Pancreas (tissue), 10 donors: ENCODE results near the gene BACE1-AS. TPM values are rescaled to one million over a fixed set of nuclear protein-coding genes. Genes with fewer than 3 reads are reported as not detected.

Experiments used
- ATAC-seq, 4 donors: fragments of 200-7000 bp; cut with Tn5 transposase; one replicate each; pipeline versions ENCODE4 v1.8.0 to v1.9.1; 2020; ENCODE audit warnings: mild to moderate bottlenecking in 4 of 4, moderate library complexity in 4 of 4
- DNase-seq, 6 donors: peaks; one replicate each; pipeline ENCODE4 v3.0.0-alpha.2; 2020
- FAIRE-seq: peaks from 2 replicates; lab custom pipeline; 2012; peaks lifted over from hg19 to GRCh38; lab: Jason Lieb, UNC
- H3K27ac ChIP-seq, 4 donors: fragments of 200-600 bp; sonication (generic); 1 replicate in 3 of 4; 2 replicates in 1 of 4; pipeline versions ENCODE4 v1.5.0 to v1.8.0; 2020
- H3K27me3 ChIP-seq, 4 donors: fragments of 200-600 bp; one replicate each; pipeline ENCODE4 v1.8.0; 2021
- H3K36me3 ChIP-seq, 3 donors: fragments of 200-600 bp; sonication (generic) in 1 of 3; one replicate each; pipeline versions ENCODE4 v1.5.0 to v1.8.0; 2020 to 2021
- H3K4me1 ChIP-seq, 3 donors: fragments of 200-600 bp; one replicate each; pipeline ENCODE4 v1.8.0; 2021
- H3K4me3 ChIP-seq, 4 donors: fragments of 200-600 bp; sonication (generic) in 2 of 4; one replicate each; pipeline versions ENCODE4 v1.5.0 to v1.8.0; 2020 to 2021
- H3K9me3 ChIP-seq, 4 donors: fragments of 200-600 bp; one replicate each; pipeline ENCODE4 v1.8.0; 2021
- CTCF ChIP-seq, 4 donors: fragments of 200-600 bp; sonication (generic) in 3 of 4; IDR thresholded peaks; one replicate each; pipeline versions ENCODE4 v1.5.0 to v1.8.0; 2021; ENCODE audit warnings: antibody characterized with exemption in 4 of 4
- WGBS, 2 donors: extraction: QIAGEN DNeasy Blood & Tissue Kit; methylation state at CpG; one replicate each; pipeline ENCODE4 v1.1.7; 2013; 5-methylcytosine and 5-hydroxymethylcytosine counted together
- intact Hi-C, 3 donors: fragments of 100-400 bp; cut with DNase I; formaldehyde crosslinking; loops; one replicate each; pipeline versions ENCODE4 v1.11.1 to v1.14.2; 2022
- polyA plus RNA-seq, 2 donors: library from polyadenylated mRNA; stranded (reverse); fragments of 200-250 nt; gene quantifications; one replicate each; pipeline ENCODE4 v1.2.3, GENCODE V29; 2013
- total RNA-seq, 6 donors: library from RNA; stranded (reverse); fragmentation: NEBNext Ultra II Directional in 4 of 6; extraction: Animal tissue kit (Norgen Biotek cat#: 25700) in 4 of 6; gene quantifications; one replicate each; pipeline versions ENCODE4 v1.2.1 to v1.2.4, GENCODE V29; 2021 to 2023
- donor health status: healthy with polysubstance abuse.
- donor health status: DM: no; HTN: no; CAD: no; lungs with moderate emphysema.
- donor health status: DM: no; HTN: no; CAD: no.
- donor health status: control.
- donor health status: control.
- donor health status: Bipolar disorder and iron deficiency.
- donor health status: DM: yes; HTN: yes; CAD: no.
- donor health status: DM: no; HTN: no; CAD: no.
- donor health status: DM: no; HTN: no; CAD: no.
- donor health status: DM: yes; HTN: yes; CAD: no.

BACE1-AS gene
- total and polyA plus RNA-seq, 8 donors, result 2.8 to 9.1 (median 4.2) TPM

- DNase-seq (no peak), FAIRE-seq (no peak), ATAC-seq (no peak)
- Histone ChIP-seq H3K9me3 (no peaks in the 10 kb centered on the region), H3K36me3 (peaks cover 0 to 9% (median 6%) of the 10 kb centered on the region in 3 donors), H3K27ac (peak overlapping the region in 1 of 4 donors; percentile 5), H3K4me1 (peaks cover 15 to 34% (median 23%) of the 10 kb centered on the region in 3 donors), H3K27me3 (no peaks in the 10 kb centered on the region), H3K4me3 (no peak overlapping the region)
- WGBS, 2 donors, result 36 to 39% methylated on average over 2 of the region's 2 CpGs
- intact Hi-C loops, result no loop called here
- no peak for TF ChIP-seq CTCF (IDR thresholded peaks at IDR 0.05)
Observed at GRCh38 chr11:117286588-117286987, 4.6 kb upstream of the BACE1-AS start.

- H3K4me1 ChIP-seq, result peaks cover 15 to 32% (median 26%) of the 10 kb centered on the region in 3 donors
- ATAC-seq (no peak), DNase-seq (no peak), FAIRE-seq (no peak)
- no peaks in the 10 kb centered on the region for H3K9me3 ChIP-seq
- no peaks in the 10 kb centered on the region for H3K27me3 ChIP-seq
- WGBS, 2 donors, result 39 to 49% methylated on average over 3 of the region's 3 CpGs
- no peak overlapping the region for H3K4me3 ChIP-seq
- H3K36me3 ChIP-seq, result peaks cover 0 to 9% (median 6%) of the 10 kb centered on the region in 3 donors
- no peak for TF ChIP-seq CTCF (IDR thresholded peaks at IDR 0.05)
- H3K27ac ChIP-seq, result no peak overlapping the region
- intact Hi-C loops, result no loop called here
Observed at GRCh38 chr11:117287668-117288067, 3.5 kb upstream of the BACE1-AS start.

- TF ChIP-seq CTCF (IDR thresholded peaks at IDR 0.05), result no peak
- H3K4me3 ChIP-seq, result no peak overlapping the region
- no peaks in the 10 kb centered on the region for H3K9me3 ChIP-seq
- H3K4me1 ChIP-seq, result peaks cover 15 to 30% (median 26%) of the 10 kb centered on the region in 3 donors
- H3K27me3 ChIP-seq, result no peaks in the 10 kb centered on the region
- FAIRE-seq (no peak), ATAC-seq (peak; percentile 61 to 74 (median 72)), DNase-seq (peak in 4 of 6 donors; percentile 33 to 81 (median 76))
- H3K36me3 ChIP-seq, result peaks cover 0 to 9% (median 6%) of the 10 kb centered on the region in 3 donors
- H3K27ac ChIP-seq, result peak overlapping the region in 1 of 4 donors; percentile 38
- intact Hi-C loops, result no loop called here
- WGBS, 2 donors, result 29 to 40% methylated on average over 1 of the region's 1 CpG
Observed at GRCh38 chr11:117289795-117290194, 1.4 kb upstream of the BACE1-AS start.

- Histone ChIP-seq H3K4me3 (no peak overlapping the region), H3K27me3 (no peaks in the 10 kb centered on the region), H3K4me1 (peaks cover 10 to 29% (median 26%) of the 10 kb centered on the region in 3 donors), H3K9me3 (no peaks in the 10 kb centered on the region), H3K27ac (no peak overlapping the region), H3K36me3 (peaks cover 0 to 13% (median 6%) of the 10 kb centered on the region in 3 donors)
- DNase-seq (no peak), FAIRE-seq (no peak), ATAC-seq (no peak)
- 62 to 81% methylated on average over 2 of the region's 2 CpGs for WGBS, 2 donors
- intact Hi-C loops, result no loop called here
- no peak for TF ChIP-seq CTCF (IDR thresholded peaks at IDR 0.05)
Observed at GRCh38 chr11:117292616-117293015, 1.5 kb downstream of the BACE1-AS start.

GRCh38 chr11:117295438-117296137 lies 4.4 kb downstream of the BACE1-AS start:
- Histone ChIP-seq H3K4me3 (no peak overlapping the region), H3K27ac (peak overlapping the region in 2 of 4 donors; percentile 13 to 92), H3K36me3 (peaks cover 0 to 4% (median 0%) of the 10 kb centered on the region in 3 donors), H3K4me1 (peaks cover 8 to 24% (median 15%) of the 10 kb centered on the region in 3 donors), H3K27me3 (no peaks in the 10 kb centered on the region), H3K9me3 (no peaks in the 10 kb centered on the region)
- no peak for FAIRE-seq
- WGBS, 2 donors, result 39 to 46% methylated on average over 9 of the region's 9 CpGs
- DNase-seq, result peak in 1 of 6 donors; percentile 64
- no peak for ATAC-seq
- intact Hi-C loops, result no loop called here
- TF ChIP-seq CTCF (IDR thresholded peaks at IDR 0.05), result no peak
